ENCODE measurements around the gene MUC4.

The MUC4 gene

GRCh38 chr3:195811756-195812155 is at the start of gene MUC4:
Gene MUC4 (minus strand): TSS chr3:195811929. CDS start chr3:195811817, 112 bp downstream.
- no peak for DNase-seq (ENCODE audit: low read depth, low spot score)

GRCh38 chr3:195860456-195860855 is 48.7 kb upstream of the MUC4 start:
- DNase-seq (ENCODE audit: low read depth, low spot score) = no peak

- no peak for DNase-seq (ENCODE audit: low read depth, low spot score)
These were observed 48.2 kb upstream of the MUC4 start for GRCh38 chr3:195859846-195860411.

- no peak for DNase-seq (ENCODE audit: low read depth, low spot score)
These were observed 47.5 kb upstream of the MUC4 start for GRCh38 chr3:195859061-195859845.

GRCh38 chr3:195856410-195857084 is 44.8 kb upstream of the MUC4 start:
- DNase-seq (ENCODE audit: low read depth, low spot score) = no peak

- DNase-seq (ENCODE audit: low read depth, low spot score) = no peak
These were observed 44.0 kb upstream of the MUC4 start for GRCh38 chr3:195855471-195856409.

- no peak for DNase-seq (ENCODE audit: low read depth, low spot score)
These were observed 43.0 kb upstream of the MUC4 start for GRCh38 chr3:195854628-195855294.

GRCh38 chr3:195853996-195854395 is 42.3 kb upstream of the MUC4 start:
- no peak for DNase-seq (ENCODE audit: low read depth, low spot score)

GRCh38 chr3:195853036-195853435 is 41.3 kb upstream of the MUC4 start:
- DNase-seq (ENCODE audit: low read depth, low spot score) = no peak

GRCh38 chr3:195850857-195851543 is 39.3 kb upstream of the MUC4 start:
- peak; percentile 73 for DNase-seq (ENCODE audit: low read depth, low spot score)

- DNase-seq (ENCODE audit: low read depth, low spot score) = no peak
These were observed 37.8 kb upstream of the MUC4 start for GRCh38 chr3:195849322-195850074.

- DNase-seq (ENCODE audit: low read depth, low spot score) = no peak
These were observed 35.6 kb upstream of the MUC4 start for GRCh38 chr3:195847055-195847950.

GRCh38 chr3:195845483-195845882 is 33.8 kb upstream of the MUC4 start:
- no peak for DNase-seq (ENCODE audit: low read depth, low spot score)

- DNase-seq (ENCODE audit: low read depth, low spot score) = no peak
These were observed 33.0 kb upstream of the MUC4 start for GRCh38 chr3:195844671-195845218.

- no peak for DNase-seq (ENCODE audit: low read depth, low spot score)
These were observed 27.7 kb upstream of the MUC4 start for GRCh38 chr3:195839260-195840010.

GRCh38 chr3:195838714-195839113 is 27.0 kb upstream of the MUC4 start:
- DNase-seq (ENCODE audit: low read depth, low spot score) = no peak

- no peak for DNase-seq (ENCODE audit: low read depth, low spot score)
These were observed 24.9 kb upstream of the MUC4 start for GRCh38 chr3:195836476-195837135.

All from iPS DF 19.7 (cell line).